ENCODE results near the gene NOL3. TPM values are rescaled to one million over a fixed set of nuclear protein-coding genes. Genes with fewer than 3 reads are reported as not detected.

Gene NOL3
- total and polyA plus RNA-seq, 2 of the 13 experiments (the other 11 are each of a cell fraction or from before 2014, with no cell fraction given): 5.7 to 20.5 TPM

DNA sequence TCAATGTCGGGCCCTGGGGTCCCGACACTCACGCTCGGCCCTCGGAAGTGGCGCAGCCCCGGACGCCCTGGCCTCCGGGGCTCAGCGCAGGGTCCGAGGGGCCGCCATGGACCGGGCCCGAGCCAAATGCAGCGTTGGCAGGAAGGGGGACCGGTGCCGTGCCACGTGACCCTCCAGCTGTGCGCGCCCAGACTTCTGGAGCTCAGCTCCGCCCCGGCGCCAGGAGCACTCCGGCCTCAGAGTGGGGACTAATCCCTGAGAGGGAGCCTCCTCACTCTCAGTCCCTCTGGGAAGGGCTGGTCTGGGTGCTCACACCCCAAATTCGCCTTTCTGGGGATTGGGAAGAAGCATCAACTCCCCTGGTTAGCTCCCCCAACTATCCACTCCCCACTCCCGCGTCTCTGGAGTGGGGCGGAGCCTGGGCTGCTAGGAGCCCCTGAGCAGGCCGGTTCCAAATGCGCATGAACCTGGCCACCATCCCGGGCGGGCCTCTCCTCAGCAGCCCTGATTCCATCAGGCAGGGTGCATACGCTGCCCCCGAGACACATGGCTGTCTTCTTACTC is 19.4 kb upstream of the NOL3 start, which contains the start of gene B3GNT9 (continued):
- TF ChIP-seq ZNF784 (CRISPR knock-in tag; IDR thresholded peaks at IDR 0.05; ENCODE audit: borderline replicate concordance) (peak; percentile 71; the same call in 1 of the 2 replicates), ZNF761 (CRISPR knock-in tag; conservative IDR thresholded peaks at IDR 0.05) (no peak), ZNF256 (CRISPR knock-in tag; conservative IDR thresholded peaks at IDR 0.05) (no peak), ZNF780A (CRISPR knock-in tag; IDR thresholded peaks at IDR 0.05) (no peak), ZNF343 (CRISPR knock-in tag; IDR thresholded peaks at IDR 0.05) (no peak), MED8 (CRISPR knock-in tag; IDR thresholded peaks at IDR 0.05; ENCODE audit: insufficient replicate concordance) (no peak), FOSL1 (CRISPR knock-in tag; IDR thresholded peaks at IDR 0.05; ENCODE audit: borderline replicate concordance) (no peak), ZFP90 (CRISPR knock-in tag; IDR thresholded peaks at IDR 0.05; ENCODE audit: borderline replicate concordance) (no peak), RFX5 (IDR thresholded peaks at IDR 0.05; ENCODE audit: low read depth, low read length) (no peak), HMG20A (CRISPR knock-in tag; IDR thresholded peaks at IDR 0.05; ENCODE audit: borderline replicate concordance) (no peak), ZNF501 (CRISPR knock-in tag; IDR thresholded peaks at IDR 0.05) (peak; percentile 70; the same call in 1 of the 2 replicates), POLR2AphosphoS2 (IDR thresholded peaks at IDR 0.05; ENCODE audit: low read depth, low read length) (no peak), ZNF549 (CRISPR knock-in tag; IDR thresholded peaks at IDR 0.05) (no peak; the same call in 1 of the 2 replicates), KLF6 (CRISPR knock-in tag; IDR thresholded peaks at IDR 0.05) (no peak), AKAP8 (CRISPR knock-in tag; IDR thresholded peaks at IDR 0.05) (peak; percentile 84), ZNF841 (CRISPR knock-in tag; IDR thresholded peaks at IDR 0.05; ENCODE audit: borderline replicate concordance) (no peak), ZNF207 (IDR thresholded peaks at IDR 0.05; ENCODE audit: borderline replicate concordance) (no peak), KDM1A (CRISPR knock-in tag; IDR thresholded peaks at IDR 0.05) (no peak)
- TF ChIP-seq, protein P1, sequence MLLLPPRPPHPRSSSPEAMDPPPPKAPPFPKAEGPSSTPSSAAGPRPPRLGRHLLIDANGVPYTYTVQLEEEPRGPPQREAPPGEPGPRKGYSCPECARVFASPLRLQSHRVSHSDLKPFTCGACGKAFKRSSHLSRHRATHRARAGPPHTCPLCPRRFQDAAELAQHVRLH (CRISPR knock-in tag; IDR thresholded peaks at IDR 0.05; ENCODE audit: borderline replicate concordance, low read depth): no peak
- TF ChIP-seq, protein P2, sequence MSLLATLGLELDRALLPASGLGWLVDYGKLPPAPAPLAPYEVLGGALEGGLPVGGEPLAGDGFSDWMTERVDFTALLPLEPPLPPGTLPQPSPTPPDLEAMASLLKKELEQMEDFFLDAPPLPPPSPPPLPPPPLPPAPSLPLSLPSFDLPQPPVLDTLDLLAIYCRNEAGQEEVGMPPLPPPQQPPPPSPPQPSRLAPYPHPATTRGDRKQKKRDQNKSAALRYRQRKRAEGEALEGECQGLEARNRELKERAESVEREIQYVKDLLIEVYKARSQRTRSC (CRISPR knock-in tag; IDR thresholded peaks at IDR 0.05; ENCODE audit: low read depth): 0 out of 2 replicates have a peak, but pooled peaks have one; percentile 30
- TF ChIP-seq, protein P3, sequence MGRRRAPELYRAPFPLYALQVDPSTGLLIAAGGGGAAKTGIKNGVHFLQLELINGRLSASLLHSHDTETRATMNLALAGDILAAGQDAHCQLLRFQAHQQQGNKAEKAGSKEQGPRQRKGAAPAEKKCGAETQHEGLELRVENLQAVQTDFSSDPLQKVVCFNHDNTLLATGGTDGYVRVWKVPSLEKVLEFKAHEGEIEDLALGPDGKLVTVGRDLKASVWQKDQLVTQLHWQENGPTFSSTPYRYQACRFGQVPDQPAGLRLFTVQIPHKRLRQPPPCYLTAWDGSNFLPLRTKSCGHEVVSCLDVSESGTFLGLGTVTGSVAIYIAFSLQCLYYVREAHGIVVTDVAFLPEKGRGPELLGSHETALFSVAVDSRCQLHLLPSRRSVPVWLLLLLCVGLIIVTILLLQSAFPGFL (CRISPR knock-in tag; IDR thresholded peaks at IDR 0.05): no peak
- TF ChIP-seq, protein P4, sequence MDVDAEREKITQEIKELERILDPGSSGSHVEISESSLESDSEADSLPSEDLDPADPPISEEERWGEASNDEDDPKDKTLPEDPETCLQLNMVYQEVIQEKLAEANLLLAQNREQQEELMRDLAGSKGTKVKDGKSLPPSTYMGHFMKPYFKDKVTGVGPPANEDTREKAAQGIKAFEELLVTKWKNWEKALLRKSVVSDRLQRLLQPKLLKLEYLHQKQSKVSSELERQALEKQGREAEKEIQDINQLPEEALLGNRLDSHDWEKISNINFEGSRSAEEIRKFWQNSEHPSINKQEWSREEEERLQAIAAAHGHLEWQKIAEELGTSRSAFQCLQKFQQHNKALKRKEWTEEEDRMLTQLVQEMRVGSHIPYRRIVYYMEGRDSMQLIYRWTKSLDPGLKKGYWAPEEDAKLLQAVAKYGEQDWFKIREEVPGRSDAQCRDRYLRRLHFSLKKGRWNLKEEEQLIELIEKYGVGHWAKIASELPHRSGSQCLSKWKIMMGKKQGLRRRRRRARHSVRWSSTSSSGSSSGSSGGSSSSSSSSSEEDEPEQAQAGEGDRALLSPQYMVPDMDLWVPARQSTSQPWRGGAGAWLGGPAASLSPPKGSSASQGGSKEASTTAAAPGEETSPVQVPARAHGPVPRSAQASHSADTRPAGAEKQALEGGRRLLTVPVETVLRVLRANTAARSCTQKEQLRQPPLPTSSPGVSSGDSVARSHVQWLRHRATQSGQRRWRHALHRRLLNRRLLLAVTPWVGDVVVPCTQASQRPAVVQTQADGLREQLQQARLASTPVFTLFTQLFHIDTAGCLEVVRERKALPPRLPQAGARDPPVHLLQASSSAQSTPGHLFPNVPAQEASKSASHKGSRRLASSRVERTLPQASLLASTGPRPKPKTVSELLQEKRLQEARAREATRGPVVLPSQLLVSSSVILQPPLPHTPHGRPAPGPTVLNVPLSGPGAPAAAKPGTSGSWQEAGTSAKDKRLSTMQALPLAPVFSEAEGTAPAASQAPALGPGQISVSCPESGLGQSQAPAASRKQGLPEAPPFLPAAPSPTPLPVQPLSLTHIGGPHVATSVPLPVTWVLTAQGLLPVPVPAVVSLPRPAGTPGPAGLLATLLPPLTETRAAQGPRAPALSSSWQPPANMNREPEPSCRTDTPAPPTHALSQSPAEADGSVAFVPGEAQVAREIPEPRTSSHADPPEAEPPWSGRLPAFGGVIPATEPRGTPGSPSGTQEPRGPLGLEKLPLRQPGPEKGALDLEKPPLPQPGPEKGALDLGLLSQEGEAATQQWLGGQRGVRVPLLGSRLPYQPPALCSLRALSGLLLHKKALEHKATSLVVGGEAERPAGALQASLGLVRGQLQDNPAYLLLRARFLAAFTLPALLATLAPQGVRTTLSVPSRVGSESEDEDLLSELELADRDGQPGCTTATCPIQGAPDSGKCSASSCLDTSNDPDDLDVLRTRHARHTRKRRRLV (CRISPR knock-in tag; IDR thresholded peaks at IDR 0.05): no peak
- TF ChIP-seq, protein P5, sequence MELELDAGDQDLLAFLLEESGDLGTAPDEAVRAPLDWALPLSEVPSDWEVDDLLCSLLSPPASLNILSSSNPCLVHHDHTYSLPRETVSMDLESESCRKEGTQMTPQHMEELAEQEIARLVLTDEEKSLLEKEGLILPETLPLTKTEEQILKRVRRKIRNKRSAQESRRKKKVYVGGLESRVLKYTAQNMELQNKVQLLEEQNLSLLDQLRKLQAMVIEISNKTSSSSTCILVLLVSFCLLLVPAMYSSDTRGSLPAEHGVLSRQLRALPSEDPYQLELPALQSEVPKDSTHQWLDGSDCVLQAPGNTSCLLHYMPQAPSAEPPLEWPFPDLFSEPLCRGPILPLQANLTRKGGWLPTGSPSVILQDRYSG (CRISPR knock-in tag; IDR thresholded peaks at IDR 0.05): no peak
